GF-D8 (cell line): ENCODE measurements around the gene ZDHHC13.
A peak's percentile ranks its signal among the peaks of the same experiment; 100 is the strongest.

Experiments used
- DNase-seq: peaks from one replicate; lab custom pipeline; 2025; lab: John Stamatoyannopoulos, UW

Gene ZDHHC13

DNA sequence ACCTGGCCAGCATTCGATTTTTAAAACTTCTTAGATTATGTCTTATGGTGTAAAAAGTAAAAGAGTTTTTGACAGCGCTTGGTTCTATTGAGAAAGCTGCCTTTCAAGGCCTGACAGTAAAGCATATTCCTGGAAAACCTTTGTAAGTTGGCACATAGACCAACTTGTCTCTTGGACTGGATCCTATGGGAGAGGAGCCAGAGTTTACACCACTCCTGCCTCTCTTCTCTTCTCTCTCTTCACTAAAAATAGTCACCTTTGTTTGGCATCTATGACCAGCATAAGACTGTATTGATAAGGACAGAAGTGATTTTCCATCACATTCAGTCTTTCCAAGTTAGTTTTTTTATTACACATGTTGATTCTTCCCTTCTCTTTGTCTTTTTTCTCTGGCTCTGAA lies 51.1 kb downstream of the ZDHHC13 start:
- DNase-seq: no peak

GRCh38 chr11:19173004-19173689 lies 56.2 kb downstream of the ZDHHC13 start:
- DNase-seq: no peak

DNA sequence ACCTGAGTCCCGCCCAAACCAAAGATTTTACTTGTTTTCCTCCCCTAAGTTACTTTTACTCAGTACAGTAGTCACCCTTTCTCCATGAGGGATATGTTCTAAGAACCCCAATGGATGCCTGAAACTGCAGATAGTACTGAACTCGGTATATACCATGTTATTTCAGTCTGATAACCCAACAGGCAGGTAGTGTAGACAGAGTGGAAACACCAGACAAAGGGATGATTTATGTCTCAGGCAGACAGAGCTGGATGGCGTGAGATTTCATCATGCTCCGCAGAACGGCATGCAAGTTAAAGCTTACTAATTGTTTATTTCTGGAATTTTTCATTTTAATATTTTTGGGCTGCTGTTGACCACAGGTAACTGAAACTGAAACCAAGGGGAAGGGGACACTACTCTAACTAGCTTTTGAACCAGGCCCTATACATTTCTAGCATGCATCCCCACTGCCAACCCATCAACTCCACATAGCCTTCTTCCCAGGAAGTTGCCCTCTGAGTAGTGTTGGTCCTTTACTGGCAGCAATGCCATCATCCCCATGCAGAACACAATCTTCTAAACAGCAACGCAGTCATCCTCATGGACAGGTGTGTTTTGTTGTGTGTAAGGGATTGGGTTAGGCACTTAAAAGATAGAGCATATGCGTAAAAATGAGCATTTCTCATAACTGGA lies 57.1 kb downstream of the ZDHHC13 start:
- DNase-seq: no peak

DNA sequence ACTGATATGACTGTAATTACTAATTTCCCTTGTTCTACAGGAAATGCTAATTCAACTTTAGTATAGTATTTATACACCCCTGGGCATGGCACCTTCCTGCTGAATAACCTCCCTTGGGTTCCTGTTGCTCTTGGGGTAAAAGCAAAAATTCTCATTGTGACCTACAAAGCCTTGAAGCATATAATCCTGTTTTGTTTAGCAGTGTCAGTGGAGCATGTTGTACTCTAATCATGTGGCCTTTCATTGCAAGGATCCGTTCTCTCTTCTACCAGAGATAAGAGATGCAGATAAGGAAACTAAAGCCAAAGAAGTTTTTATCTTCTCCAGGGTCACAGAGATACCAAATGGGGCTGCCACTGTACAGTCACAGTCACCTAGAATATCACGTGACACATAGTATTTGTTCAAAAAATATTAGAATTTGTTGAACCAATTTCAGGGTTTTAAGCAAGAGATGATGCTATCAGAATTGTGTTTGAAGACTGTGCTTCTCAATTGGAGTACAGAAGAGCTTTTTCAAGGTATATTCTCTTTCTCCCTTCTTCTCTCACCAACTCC lies 59.7 kb downstream of the ZDHHC13 start:
- no peak for DNase-seq

DNA sequence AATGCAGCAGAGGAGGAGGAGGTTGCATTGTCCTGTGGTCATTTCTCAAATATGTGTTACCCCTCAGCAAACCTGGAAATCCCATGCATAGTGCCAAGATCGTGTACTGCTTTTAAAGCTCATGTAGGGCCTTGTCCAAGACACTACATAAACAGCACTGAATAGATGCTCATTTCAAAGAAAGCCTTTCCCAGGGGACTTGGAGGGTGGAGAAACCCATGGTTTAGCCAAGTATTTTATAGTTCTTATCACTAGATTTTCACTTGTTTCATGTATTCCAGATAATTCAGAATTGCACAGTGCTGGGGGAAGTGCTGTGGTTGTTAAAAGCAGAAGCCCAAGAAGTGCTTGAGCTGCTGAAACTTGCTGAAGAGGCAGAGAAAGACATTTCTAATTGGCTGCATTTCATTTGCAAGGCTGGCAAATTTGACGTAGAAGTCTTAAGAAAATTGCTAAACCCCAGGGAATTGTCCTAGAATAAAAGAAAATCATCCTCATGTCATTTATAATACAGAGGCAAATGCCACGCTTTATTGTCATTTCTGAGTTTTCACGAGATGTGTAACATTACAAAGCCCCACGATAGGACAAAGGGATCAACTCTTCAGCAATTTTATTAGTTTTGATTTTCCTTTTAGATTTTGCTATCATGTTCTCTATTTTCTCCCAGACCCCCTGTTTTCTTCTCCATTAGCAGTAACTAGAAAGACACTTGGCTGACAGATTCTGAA lies 64.7 kb downstream of the ZDHHC13 start:
- DNase-seq: peak; percentile 42

GRCh38 chr11:19183646-19184045 lies 66.7 kb downstream of the ZDHHC13 start:
- DNase-seq: peak; percentile 39

GRCh38 chr11:19185036-19185435 lies 68.1 kb downstream of the ZDHHC13 start:
- DNase-seq: no peak

GRCh38 chr11:19185516-19186052 lies 68.6 kb downstream of the ZDHHC13 start:
- no peak for DNase-seq

- DNase-seq: no peak
Observed at GRCh38 chr11:19187114-19187832, 70.3 kb downstream of the ZDHHC13 start.

- no peak for DNase-seq
Observed at GRCh38 chr11:19187833-19188258, 70.9 kb downstream of the ZDHHC13 start.

DNA sequence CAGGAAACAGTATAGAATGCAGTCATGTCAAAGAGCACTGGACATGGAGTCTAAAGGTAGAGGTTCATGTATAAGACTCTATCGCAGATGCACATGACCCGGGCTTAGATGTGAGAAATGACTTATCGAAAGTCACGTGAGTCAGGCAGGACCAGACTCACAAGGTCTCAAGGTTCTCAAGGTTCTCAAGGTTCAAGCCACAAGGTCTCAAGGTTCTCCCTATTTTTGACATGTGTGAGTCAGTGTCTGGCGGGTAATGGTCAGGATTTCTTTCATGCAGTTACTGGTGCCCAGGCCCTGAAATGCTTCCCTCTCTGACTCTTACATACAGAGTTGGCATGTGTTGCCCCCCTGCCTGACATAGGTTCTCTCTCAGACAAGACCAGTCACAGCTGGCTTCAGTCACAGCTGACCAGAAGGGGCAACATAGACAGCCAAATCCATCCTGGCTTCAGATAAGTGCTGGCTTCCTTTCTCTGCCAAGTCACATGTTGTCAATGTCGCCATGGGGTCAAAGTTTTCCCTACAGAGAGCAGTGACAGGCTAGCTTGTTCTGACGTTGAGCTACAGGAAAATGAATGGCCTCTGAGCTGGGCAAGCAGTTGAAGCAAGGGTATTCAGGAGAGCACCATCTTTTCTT lies 74.7 kb downstream of the ZDHHC13 start:
- DNase-seq: no peak

DNA sequence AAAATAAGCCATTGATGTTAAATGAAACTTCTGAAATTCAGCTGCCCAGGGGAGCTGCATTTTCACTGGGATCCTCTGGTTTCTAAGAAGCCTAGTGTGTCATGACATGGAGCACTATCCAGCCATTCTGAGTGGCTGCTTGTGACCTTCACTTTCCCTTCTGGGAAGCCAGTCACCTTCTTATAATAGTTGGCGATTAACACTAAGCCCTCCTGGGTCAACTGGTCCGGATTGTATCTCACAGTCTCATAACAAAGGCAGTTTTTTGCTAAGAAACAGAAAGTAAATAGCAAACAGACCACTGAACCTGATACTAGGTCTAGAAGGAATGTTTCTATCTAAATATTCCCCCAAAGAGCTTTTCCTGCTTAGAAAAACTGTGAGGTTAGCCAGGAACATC lies 76.9 kb downstream of the ZDHHC13 start:
- DNase-seq: no peak

DNA sequence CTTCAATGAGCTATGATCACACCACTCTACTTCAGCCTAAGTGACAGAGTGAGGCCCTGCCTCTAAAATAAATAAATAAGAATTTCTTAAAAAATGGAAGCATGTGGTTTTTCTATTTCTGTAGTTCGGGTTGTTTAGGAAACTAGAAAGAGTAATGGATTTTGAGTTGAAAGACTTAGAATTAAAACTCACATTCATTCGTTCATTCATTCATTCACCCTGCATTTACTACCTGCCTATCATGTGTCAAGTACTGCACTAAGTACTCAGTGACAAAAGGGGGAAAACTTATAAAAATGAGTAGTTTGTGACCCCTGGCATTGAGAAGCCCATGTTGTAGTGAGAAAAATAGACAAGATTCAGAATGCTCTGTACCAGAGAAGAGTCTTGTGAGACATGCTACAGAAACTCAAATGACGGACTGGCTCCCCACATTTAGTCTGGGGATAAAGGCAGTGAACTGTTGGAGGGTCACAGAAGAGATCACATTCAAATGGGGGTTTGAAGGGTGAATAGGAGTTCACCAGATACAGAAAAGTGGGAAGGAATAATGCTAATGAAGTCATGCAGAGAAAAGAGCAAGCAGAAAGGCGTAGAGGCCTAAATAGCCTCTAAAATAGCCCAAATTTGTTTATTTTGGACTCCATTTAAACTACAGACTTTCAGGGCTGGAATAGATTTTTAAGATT lies 77.8 kb downstream of the ZDHHC13 start:
- no peak for DNase-seq

DNA sequence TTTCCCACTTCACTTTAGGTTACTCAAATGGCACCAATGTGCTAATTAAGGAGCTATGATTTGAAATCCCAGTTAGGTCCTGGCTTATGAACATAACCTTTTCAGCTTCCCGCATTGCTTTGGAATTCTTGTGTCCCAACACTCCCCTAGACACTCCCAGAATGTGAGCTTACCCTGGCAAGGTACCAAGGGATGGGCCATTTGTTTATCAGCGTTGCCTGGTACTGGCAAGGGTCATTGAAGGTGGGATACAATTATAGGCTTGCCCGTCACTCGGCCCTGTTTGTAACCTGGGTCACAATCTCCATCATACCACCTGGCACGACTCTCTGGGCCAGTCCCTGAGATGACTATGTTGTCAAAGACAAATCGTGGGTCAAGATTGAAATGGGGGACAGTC lies 79.5 kb downstream of the ZDHHC13 start:
- DNase-seq: no peak

- DNase-seq: no peak
Observed at GRCh38 chr11:19199048-19199447, 82.1 kb downstream of the ZDHHC13 start.

- no peak for DNase-seq
Observed at GRCh38 chr11:19199771-19200170, 82.8 kb downstream of the ZDHHC13 start.

GRCh38 chr11:19200410-19201201 lies 83.6 kb downstream of the ZDHHC13 start:
- DNase-seq: peak; percentile 80

GRCh38 chr11:19201737-19202605 lies 85.0 kb downstream of the ZDHHC13 start, which contains the start of gene CSRP3:
CSRP3 (minus strand) TSS chr11:19201983; CDS start chr11:19192448, 9,535 bp downstream.
- DNase-seq: no peak

GRCh38 chr11:19204836-19205235 lies 87.9 kb downstream of the ZDHHC13 start:
- DNase-seq: no peak
